CD4-positive, alpha-beta T cell treated with Interleukin-17A for 4 hours (primary cell): Measurements from ENCODE around the gene LHX2.

Source experiments
- DNase-seq: peaks from one replicate; pipeline ENCODE4 v3.0.0-alpha.2; 2020; ENCODE audit warnings: mixed read lengths

The LHX2 gene

GRCh38 chr9:124068251-124068650, 56.7 kb downstream of the LHX2 start:
- no peak for DNase-seq

DNA sequence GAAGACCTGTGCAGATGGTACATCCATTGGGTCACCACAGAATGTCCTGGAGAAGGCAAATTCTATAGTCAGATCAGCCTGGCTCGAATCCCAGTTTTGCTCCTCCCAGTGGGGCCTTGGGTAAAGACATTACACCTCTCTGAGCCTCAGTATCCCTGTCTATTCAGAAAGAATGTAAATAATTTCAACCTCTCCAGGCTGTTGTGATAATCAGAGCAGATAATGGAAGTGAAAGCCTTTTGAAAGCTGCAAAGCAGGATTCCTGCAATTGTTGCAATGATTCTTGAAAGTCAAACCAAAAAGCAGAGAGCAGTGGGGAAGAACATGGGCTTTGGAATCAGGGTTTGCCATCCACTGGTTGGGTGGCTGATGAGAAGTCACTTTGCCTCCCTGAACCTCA, 63.2 kb downstream of the LHX2 start:
- DNase-seq, result no peak

- DNase-seq, result no peak
These were observed 64.2 kb downstream of the LHX2 start for GRCh38 chr9:124075761-124076160.

GRCh38 chr9:124077915-124078572, 66.5 kb downstream of the LHX2 start:
- DNase-seq, result no peak

GRCh38 chr9:124078641-124079040, 67.1 kb downstream of the LHX2 start:
- no peak for DNase-seq

DNA sequence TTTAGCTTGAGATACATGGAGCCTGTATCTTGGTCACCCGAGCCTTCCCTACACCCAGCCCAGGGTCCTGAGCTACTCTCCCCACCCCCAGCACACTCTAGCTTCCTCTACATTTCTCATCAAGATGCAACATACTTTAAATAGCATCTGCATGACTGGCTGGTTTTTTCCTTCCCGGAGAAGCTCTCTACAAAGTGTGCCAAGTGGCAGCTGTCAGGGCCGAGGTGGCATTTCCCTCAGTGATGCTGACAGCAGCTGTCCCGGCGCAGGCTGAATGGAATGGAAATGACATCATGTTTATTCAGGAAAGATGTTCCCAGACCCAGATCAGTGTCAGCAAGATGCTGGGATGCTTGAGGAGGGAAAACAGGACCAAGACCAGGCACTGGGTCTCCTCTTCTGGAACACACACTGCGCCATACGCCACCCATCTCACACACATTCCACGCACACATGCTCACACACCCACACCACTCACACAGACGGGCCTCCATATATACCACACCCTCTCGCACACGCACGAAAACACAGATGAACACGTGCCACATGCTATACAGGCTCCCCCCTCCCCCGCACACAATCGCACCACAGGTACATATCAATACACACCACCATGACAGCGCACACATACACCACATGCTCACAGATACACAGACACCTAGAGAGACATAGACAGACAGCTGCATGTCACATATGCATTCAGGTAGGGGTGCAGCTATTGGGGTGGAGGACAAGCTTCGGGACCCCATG, 67.8 kb downstream of the LHX2 start:
- no peak for DNase-seq

- no peak for DNase-seq
These were observed 71.1 kb downstream of the LHX2 start for GRCh38 chr9:124082622-124083021.
